Measurements from ENCODE around the gene PRSS50.
A peak's percentile ranks its signal among the peaks of the same experiment; 100 is the strongest.
"Not testable (repeated sequence)": the region's sequence is repeated elsewhere in the genome, so short reads cannot be mapped to it uniquely, and the experiment has no call there.

PRSS50 gene

DNA sequence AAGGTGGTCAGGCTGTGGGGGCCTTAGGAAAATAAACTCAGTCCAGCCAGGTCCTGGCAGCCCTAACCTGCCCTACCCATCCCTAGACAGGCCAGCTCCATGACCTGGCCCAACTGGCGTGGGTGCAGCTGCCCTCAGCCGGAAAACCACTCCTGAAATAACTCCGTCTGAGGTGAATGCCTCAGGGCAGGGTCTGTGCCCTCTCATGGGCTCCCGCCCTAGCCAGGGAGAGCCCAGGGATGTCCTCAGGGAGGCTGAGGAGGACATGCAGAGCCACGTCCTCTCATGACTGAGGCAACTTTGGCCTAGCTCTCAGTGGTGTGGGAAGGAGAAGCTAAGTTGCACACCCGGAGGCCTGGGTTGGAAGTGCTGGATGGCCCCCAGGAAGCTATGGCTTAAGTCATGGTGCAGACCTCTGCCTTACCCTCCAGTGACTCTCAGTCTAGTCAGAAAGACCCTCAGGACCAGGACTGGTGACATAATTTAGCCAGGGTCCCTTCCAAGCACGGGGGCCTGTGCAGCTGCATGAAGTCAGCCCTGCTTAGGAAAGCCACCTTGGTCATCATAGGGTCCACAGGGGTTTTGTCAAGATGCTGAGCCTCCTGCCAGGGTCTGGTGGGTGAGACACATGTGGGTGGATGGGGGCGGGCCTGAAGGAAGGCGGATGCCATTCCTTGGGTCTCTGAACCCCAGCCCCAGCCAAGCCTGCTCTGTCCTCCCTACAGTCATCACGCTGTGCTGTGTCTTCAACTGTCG lies 9.1 kb downstream of the PRSS50 start:
- no peak for DNase-seq

DNA sequence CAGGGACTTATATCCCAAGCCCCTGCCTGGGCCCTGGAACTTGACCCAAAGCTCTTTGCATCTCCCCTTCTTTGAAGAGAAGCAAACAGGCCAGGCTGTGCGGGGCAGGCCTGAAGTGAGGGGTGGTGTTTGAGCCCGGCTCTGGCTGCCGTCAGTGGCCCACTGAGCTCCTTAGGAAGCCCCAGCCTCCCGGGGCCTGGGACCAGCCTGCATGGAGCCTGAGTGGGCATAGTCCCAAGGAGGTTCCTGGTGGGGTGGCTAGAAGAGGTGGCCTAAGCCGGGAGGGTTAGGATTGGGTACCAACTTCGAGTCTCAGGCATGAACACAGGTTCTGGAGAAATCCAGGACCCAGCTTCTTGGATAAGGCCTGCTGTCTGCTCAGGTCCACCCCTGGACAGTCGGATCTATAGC lies 10.1 kb downstream of the PRSS50 start:
- DNase-seq, result no peak

DNA sequence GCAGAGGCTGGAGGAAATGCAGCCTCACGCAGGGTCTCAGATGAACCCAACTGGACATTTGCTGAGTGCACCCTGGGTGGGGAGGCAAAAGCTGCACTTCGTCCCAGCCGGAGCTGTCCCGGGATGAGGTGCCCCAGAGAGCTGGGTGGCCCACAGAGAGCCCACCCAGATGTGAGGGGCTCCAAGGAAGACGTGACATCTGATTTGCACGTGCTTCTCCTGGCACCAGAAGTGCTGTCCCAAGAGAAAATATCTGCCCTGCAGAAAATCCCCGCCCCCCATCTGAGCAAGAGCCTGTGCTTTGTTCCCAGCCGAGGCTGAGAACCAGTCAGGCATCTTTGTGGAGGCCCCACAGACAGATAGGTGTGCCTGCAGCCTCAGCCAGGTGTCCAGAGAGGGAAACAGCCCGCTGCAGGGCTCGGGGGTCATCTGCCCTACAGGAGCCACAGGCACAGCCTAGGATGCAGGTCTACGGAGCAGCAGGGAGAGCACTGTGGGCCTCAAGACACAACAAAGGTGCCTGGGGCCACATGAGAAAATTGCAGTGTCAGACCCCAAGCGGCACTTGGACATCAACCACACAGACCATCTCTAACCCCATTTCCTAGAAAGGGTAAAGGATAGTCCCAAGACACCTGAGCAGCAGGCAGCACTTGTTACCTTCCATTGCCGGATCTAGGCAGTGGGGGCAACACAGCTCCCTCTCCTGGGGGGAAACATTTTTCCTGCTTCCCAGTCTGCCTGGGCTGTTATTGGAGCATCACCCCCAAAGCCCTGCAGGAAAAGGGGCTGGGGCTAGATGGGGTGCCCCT lies 10.7 kb downstream of the PRSS50 start:
- DNase-seq, result no peak

DNA sequence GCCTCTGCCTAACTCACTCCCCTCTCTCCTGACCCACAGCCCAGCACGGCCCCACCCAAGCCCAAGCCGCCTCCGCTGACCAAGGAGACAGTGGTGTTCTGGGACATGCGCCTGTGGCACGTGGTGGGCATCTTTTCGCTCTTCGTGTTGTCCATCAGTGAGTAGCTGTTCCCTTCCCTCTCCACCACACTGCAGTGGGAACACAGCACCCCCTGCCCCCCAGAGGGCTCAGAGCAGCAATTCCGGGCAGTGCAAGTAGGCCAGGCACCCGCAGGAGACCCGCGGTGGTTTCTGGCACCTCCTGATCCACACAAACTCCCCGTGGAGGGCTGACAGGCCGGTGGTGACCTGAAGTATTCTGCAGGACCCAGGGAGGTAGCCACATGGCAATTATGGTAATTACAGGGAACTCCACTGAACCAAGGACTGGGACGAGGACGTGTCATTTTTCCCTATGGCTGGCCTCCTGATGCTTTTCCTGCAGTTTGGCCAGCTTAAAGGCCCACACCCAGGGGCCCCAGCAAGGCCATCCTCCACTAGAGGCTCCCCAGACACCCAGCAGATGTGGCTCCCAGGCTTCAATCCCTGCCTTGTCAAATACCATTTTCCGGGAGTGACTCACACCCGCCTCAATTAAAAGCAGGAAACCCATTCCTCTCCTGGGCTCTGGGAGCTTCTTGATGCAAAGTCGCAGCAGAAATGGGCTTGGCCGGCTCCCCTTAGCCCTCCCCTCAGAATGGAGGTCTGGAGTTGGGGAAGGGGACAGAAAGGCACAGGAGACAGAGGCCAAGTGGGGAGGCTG lies 11.7 kb downstream of the PRSS50 start:
- DNase-seq, result no peak

DNA sequence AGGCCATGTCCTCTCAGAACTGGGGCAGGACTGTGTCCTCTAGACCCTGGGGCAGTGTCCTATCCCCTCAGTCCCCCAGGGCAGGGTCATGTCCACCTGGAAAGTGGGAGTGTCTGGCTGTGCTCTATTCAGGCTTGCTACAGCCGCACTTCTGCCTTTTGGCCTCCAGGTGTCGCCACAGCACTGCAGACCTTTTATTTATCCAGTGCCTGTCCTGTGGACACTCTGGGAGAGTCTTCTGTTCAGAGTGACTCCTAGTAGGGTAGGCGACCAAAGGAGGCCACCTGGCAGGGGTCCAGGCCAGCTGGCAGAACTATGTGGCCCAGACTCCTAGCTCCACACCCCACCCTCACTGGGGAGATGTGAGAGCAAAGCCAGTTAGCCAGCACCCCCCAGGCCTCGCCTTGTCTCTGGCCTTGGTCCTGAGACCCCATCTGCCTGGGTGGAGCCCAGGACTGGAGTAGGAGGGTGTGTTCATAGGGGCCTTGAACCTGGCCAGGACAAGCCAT lies 12.6 kb downstream of the PRSS50 start:
- DNase-seq, result peak; percentile 41 to 80

DNA sequence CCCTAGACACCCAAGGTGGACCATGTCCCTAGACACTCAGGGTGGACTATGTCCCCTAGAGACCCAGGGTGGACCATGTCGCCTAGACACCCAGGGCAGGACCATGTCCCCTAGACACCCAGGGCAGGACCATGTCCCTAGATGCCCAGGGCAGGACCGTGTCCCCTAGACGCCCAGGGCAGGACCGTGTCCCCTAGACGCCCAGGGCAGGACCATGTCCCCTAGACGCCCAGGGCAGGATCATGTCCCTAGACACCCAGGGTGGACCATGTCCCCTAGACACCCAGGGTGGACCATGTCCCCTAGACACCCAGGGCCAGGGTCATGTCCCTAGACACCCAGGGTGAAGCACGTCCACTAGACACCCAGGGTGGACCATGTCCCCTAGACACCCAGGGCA lies 13.3 kb downstream of the PRSS50 start:
- DNase-seq, result not testable (repeated sequence)

DNA sequence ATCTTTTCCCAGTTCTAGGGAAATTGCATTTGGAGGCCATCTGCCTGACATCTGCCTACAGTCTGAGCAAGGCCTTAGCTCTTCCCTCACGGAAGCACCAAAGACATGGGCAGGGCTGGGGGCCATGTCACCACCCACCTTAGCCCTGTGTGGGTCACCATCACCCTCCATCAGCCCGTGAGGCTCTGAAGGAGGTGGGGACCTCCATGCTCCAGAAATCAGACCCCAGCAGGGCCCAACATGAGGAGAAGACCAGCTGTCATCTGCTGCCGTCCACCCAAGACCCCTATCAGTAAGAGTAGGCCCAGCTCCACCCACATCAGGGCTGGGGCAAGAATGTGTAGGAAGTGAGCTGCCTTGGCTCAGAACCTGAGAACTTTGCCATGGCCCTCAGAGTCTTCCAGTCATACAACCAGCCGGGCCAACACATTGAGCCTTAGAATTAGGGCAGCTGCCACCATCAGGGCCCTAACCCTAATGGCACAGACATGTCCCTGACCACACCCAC lies 14.6 kb downstream of the PRSS50 start:
- no peak for DNase-seq

DNA sequence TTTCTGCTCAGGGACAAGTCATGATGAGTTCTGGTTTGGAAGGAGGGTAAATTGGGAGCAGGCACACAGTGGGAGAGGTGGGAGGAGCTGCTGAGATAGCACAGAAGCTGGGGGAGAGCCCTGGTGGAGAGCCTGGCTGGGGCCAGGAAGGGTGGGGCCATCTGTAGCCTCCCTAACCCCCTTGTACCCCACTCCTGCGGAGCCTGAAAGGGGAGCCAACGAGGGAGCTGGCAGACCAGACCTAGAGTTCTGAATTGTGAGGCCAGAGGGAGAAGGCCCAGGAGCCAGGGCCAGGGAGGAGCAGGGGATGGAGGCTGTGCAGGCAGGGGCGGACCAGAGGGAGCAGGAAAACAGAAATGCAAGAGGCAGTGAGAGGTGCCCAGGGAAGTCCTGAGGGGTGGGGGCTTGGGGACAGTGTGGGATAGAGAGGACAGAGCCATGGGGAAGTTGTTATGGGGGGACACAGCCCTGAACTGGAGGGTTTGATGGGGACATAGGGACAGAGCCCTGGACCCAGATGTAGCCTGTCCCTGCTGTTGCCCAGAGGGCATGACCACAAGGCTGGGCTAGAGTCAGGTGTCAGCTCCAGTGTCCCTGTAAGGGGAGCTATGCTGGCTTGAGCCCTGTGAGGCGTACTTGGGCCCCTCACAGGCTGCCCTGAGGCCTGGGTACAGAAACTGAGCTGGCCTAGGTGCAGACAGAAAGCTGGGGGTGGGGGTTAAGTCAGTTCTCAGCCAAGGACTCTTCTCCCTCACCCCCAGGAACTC lies 15.2 kb downstream of the PRSS50 start:
- DNase-seq, result no peak

DNA sequence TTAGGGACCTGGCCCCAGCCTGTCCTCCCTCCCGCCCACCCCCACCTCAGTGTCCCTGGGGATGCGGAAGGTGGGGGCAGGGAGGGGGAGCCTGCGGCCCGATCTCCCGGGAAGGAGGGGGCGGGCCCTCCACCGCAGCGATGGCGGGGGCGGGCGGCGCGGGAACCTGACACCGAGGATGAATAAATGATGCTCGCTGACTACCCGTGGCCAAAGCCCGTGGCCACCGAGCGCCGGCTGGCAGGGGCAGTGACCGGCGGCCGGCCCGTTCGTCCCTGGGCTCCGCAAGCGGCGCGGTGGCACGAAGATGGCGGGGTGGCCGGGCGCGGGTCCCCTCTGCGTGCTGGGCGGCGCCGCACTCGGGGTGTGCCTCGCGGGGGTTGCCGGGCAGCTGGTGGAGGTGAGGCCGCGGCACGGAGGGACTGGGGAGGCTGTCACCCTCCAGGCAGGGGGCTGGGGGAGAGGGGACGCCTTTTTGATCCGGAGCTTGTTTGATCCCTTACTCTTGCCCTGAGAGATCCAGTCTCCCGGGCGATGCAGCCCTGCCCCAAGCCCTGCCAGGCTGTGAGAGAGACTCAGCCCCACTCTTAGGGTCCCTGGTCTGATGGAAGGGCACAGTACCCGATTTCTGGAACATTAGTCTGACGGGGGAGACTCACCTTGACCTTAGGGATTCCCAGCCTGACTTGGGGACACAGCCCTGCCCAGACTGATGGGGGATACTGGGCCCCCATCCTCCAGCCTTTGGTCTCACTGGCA lies 16.3 kb downstream of the PRSS50 start, which contains the start of gene TMIE:
Gene TMIE, plus strand, starts transcription at position 212 of the 759 bp plus-strand sequence. Its CDS starts 96 bp downstream, at position 308.
- DNase-seq, result no peak

DNA sequence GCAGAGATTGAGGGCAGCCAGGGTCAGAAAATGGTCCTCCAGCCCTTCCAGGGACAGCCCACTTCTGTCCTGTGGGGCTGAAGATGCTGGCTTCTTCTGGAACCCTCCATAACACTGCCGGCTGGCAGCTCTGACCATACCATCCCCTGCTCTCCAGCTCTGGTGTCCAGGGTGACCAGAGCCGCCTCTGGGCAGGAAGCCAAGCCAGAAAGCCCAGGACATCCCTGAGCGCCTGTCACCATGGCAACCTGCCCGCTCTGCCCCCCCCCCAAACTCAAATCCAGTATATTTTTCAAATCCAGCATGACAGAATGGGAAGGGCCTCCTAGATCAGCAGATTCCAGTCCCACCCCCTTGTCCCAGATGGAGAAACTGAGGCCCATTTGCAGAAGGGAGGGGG lies 16.9 kb downstream of the PRSS50 start:
- no peak for DNase-seq

DNA sequence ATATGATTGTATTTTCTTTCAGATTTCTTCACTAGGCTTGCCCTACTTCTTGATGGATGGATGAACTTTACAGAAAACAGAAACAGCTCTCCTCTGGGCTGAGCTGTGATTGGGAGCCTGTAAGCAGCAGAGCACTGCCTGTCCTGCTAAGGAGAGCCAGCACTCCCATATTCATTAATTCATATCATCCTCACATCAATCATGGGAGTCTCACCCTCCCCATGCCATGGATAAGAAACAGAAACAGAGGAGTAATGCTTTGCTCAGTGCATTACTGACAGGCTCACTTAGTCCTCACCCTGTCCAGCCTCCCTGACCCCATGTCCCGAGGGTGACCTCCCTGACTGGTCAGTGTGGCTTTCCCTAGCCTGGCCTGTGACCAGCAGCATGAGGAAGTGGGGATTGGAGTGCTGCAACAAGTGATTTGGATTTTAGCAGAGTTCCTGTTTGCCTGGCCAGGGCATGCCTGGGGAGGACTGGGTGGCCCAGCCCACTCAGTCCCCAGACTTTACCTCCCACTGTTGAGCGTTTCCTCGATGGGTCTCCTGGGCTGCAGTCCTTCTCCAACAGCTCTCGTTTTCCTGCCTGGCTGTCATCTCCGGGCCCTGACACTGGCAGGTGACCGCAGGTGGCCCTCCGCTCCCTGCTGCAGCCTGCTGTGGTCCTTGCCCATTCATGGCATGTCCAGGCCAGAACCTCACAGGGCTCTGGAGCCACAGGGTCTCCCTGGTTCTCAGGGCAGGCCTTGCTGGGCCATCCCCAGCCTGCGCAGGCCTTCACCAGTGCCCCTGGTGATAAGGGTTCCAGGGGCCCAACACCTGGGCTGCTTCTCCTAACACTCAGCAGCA lies 17.8 kb downstream of the PRSS50 start:
- DNase-seq, result peak; percentile 82 to 85

DNA sequence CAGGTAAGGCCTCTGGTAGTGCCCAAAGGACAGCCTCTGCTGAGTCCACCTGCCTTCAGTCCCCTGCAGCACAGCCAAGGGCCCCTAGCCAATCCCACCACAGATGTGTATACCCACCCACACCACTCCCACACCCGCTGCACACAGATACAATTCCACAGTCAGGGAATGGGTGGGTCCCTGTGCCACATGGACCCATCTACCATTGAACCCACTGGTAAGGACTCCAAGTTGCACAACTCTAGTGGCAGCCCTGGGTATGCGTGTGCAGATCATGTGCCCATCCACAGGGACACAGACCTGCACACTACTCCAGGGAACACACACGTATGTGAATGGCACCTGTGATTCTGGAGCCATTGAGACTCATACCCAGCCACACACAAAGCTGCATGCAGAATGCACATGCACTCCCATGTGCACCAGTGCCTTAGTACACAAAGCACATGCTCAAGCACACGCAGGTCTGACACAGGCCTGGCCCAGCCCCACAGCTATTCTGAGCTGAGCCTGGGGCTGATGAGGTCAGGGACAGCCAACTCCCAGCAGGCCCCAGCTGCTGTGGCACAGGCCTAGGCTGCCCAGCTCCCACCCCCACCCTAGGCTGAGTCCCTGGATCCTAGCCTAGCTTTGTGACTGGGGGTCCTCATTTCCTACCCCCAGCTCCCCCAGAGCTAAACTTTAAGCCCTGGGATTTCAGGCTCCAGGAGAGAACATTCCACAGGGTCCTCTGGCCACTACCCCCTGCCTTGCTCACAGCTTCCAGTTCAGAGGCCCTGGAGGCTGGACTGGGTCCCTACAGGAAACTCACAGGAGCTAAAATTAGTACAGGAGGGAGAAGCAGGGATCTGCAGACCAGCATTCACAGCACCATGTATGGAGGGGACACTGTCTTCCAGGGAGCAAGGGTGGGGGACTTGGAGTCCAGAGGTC lies 21.4 kb downstream of the PRSS50 start:
- DNase-seq, result no peak

DNA sequence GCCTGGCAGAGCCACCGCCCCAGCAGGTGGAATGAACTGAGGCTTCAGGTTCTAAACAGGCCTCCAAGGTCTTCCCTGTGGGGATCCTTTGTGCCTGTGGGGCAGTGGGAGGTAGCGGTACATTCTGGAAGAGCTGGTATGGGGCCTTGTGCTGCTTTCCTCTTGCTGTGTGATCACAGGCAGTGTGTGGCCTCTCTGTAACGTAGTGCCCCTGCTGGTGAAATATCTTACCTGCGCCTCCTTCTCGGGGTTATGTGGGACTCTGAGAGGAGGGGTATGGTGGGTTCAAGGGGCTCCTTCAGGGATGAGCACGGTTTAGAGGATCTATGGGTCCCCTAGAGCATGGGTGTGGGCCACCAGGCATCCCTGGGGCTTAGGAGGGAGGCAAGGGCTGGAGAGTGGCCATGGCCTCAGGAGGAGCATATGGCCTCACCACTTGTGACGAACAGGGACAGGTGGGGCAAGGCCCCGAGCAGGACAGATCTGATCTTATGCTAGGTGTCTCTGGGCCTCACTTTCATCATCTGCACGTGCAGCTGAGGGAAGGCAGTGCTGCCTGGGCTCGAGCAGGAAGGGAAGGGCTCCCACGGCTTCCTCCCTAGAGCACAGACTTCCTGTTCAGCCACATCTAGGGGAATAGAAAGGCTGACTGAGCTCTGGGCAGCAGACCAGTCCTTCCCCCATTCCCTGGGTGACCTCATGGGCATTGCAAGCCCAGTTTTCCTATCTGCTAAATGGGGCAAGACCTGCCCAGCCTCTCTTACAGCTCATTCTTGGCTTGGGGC lies 22.3 kb downstream of the PRSS50 start:
- DNase-seq, result peak; percentile 91 to 94

DNA sequence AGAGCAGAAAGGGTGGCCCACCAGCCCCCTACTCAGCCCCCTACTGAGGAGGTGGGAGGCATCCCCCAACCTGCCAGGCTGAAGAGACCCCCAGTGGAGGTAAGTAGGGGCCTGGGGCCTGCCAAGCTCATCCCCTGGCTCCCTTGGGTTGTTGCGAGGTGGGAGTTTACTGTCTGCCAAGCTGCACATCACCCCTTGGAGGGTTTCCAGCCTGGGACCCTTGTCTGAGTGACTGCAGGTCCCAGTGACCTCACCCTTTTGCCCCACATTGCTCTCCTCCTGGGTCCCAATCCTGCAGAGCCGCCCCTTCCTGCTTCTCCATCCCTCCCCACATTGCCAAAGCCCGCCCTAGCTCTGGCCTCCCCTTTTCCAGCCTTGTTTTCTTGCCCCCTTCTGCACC lies 23.1 kb downstream of the PRSS50 start:
- no peak for DNase-seq

DNA sequence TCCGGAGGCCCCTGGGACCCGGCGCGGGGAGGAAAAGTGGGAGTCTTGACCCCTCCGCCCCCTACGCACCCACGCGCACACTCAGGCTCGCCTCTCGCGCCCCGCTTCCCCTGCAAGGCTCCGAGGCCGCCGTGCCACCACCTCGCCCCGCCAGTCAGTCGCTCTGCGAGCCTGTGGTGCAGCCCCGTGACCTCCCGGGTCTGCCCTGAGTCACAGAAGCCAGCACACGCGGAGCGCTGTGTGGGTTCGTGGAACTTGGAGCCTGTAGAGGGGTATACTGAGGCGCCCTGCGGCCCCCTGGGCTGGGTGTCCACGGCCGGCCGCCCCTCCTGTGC lies 23.8 kb downstream of the PRSS50 start:
- DNase-seq, result peak; percentile 61 to 67

DNA sequence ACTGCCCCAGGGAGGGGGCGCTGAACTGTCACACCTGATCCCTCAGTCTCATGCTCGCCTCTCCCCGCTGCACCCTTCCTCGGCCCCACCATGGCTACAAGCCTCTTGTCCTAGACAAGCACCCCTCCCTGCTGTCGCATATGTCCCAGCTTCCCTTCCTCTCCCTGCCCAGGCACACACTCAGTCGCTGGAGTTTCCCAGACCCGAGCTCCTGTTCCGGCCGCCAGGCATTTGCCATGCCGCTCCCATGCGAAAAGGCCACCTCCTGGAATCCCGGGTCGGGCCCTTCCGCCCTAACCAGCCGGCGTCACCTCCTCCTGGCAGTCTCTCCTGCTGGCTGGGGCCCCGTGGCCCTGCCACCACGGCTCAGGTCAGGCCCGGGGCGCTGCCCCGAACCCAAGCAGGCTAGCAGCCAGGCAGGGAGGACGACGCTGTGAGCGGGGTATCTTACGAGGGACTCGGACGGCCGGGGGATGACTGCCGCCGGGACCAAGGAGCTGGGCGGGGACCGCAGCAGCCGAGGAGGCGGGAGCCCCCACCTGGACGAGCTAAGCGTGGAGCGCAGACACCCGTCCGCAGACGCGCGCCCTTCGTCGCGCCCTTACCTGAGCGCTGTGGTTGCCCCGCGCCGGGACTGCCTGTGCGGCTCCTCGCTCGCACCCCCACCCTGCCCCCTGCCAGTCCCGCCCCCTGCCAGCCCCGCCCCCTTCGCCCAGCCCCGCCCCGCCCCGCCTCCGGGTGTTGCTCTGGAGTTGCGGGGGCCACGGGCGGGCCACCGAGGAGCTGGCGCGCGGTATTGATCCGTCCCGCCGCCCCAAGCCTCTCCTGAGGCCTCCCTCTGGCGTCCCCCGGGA lies 24.4 kb downstream of the PRSS50 start, which contains the start of gene ALS2CL:
Gene ALS2CL, minus strand, starts transcription at position 642 of the 854 bp plus-strand sequence. CDS start 4,239 bp downstream, outside the sequence.
- peak; percentile 65 to 66 for DNase-seq

DNA sequence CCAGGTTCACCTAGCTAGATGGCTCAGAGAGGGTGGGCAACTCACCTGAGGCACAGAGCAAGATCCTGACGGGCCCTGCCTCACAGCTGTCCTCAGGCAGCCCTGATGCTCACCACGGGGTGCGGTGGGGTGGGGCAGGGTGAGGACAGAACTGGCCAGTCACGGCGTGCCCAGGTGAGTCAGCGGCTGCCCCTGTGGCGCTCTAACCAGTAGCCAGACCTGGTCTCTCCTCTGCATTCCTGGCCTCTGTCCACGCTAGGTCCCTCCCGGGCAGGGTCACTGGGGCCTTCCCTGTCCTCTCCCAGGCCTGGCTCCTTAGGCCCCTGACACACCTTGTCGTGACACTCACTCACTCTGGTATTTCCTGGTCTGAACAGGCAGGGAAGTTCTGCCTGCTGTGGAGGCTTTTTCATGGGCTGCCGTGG lies 25.1 kb downstream of the PRSS50 start:
- DNase-seq, result no peak
